Coronary artery (tissue), 2 donors: ENCODE results near the gene CCNG2.

Experiments used
- DNase-seq: peaks from one replicate; pipeline ENCODE4 v3.0.0-alpha.2; 2017; ENCODE audit warnings: low spot score
- H3K27ac ChIP-seq, 2 donors: fragments of 200-600 bp; sonication (generic); one replicate each; pipeline ENCODE4 v1.5.1; 2016 to 2019
- H3K4me3 ChIP-seq: fragments of 200-600 bp; sonication (generic); 2 replicates; pipeline ENCODE4 v1.5.1; 2016; ENCODE audit warnings: mild to moderate bottlenecking, moderate library complexity
- TF ChIP-seq, protein P1 (sequence below): fragments of 200-600 bp; sonication (generic); IDR thresholded peaks from one replicate; pipeline ENCODE4 v1.5.1; 2019; ENCODE audit warnings: antibody characterized with exemption

Gene CCNG2

DNA sequence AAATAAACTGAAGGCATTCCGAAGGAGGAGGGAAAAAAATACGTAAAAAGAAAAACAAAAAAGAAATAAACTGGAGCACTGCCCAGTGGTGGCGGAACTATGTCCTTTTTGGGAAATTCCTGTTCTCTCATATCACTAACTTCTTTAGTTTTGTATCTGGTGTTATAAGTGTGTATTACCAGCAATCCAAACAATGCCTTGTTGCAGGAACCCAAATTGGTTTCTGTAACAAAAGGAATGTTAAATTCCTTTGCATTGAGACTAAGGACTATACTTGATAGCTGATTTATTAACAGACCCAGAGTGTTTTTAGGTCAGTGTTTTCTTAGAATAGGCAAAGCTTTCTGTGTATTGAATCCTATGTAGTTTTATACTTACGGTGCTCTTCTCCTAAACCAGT lies 6.6 kb downstream of the CCNG2 start:
- no peak overlapping the region for H3K4me3 ChIP-seq
- no peak overlapping the region for H3K27ac ChIP-seq
- TF ChIP-seq, protein P1, sequence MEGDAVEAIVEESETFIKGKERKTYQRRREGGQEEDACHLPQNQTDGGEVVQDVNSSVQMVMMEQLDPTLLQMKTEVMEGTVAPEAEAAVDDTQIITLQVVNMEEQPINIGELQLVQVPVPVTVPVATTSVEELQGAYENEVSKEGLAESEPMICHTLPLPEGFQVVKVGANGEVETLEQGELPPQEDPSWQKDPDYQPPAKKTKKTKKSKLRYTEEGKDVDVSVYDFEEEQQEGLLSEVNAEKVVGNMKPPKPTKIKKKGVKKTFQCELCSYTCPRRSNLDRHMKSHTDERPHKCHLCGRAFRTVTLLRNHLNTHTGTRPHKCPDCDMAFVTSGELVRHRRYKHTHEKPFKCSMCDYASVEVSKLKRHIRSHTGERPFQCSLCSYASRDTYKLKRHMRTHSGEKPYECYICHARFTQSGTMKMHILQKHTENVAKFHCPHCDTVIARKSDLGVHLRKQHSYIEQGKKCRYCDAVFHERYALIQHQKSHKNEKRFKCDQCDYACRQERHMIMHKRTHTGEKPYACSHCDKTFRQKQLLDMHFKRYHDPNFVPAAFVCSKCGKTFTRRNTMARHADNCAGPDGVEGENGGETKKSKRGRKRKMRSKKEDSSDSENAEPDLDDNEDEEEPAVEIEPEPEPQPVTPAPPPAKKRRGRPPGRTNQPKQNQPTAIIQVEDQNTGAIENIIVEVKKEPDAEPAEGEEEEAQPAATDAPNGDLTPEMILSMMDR = no peak

DNA sequence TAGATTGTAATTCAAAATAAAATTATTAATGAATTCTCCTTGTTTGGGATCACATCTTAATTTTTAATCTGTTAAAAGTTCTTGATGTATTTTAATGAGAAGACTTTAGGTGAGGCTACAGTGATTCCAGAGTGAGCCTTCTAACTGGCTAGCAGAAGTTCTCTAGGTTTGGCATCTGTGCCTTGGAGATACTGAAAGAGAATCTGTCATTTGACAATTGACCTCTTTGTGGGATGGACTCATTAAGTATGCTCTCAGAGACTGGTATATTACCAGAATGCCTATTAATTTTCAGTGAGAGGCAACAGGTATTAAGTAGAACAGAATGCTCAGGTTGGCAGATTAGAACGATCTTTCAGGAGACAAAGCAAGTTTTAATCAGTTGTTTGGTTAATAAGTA lies 10.2 kb downstream of the CCNG2 start:
- no peak overlapping the region for H3K27ac ChIP-seq

More for the DNA sequence above, 6.6 kb downstream of the CCNG2 start:
- no peak for DNase-seq

DNA sequence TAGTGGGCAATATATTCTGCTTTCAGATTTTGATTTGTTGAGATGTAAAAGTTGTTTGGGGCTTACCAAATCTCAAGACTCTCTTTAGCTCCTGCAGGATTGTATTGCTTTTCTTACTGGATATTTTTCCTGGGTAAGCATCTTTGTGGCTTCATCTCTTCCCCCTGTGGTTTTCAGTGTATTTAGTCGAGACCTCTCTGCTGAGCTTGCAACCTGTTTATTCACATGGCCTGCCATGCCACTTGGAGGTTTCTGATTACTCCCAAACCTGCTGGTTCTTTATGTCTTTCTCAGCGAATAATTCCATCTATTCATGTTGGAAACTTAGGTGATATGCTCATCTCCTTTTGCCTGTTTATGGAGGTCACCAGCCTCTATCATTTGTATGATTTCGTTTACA lies 10.9 kb downstream of the CCNG2 start:
- Histone ChIP-seq H3K27ac (no peak overlapping the region), H3K4me3 (no peak overlapping the region)
- TF ChIP-seq, protein P1 = no peak
- DNase-seq = no peak

More for the DNA sequence above, 10.2 kb downstream of the CCNG2 start:
- TF ChIP-seq, protein P1 = no peak
- no peak for DNase-seq
- H3K4me3 ChIP-seq = no peak overlapping the region

DNA sequence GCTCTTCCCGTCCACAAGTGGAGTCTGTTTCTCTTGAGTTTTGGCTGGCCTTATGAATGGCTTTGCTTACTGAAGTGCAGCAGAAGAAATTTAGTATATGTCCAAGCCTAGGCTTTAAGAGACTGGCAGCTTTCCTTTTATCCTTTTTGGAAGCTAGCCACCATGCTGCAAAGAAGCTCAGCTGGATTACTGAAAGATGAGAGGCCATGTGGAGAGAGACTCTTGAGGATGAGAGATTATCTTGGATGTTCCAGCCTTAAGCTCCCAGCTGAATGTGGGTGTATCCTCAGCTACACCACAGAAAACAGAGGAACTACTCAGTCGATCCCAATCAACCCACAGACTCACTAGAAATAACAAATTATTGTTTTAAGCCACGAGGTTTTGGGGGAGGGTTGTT lies 12.5 kb downstream of the CCNG2 start:
- no peak for DNase-seq
- TF ChIP-seq, protein P1 = no peak
- H3K27ac ChIP-seq = no peak overlapping the region
- H3K4me3 ChIP-seq = no peak overlapping the region

DNA sequence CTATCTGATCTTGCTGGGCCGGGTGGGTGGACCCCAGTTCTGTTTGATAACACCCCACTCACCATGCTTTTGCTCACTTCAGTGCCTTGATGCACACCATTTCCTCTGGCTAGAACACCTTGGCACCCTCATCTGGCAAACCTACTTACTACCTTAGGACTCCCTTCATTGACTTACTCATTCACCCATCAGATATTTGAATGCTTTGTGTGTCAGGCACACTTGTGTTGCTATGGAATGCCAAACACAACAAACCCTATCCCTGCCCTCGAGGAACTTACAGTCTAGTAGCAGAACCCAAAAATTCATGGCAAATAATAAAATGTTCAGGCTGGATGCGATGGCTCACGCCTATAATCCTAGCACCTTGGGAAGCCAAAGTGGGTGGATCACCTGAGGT lies 13.9 kb downstream of the CCNG2 start:
- Histone ChIP-seq H3K27ac (no peak overlapping the region), H3K4me3 (no peak overlapping the region)
- DNase-seq = no peak
- TF ChIP-seq, protein P1 = no peak

DNA sequence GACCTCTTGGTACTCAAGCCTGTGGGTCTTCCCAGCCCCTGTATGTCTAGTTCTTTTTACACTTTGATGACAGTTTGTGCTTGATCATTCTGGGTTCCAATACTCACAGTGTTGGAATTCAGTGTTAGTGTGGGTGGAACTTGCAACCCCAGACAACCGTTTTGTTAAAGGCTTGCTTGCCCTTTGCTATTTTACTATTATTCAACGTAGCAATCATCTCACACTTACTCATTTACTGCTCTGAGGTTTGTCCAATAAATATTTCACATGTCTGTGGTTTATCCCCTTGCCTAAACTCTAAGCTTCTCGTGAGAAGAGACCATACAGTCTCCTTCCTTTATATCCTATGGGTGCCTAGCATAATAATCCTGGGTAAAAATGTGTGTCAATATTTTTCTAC lies 15.3 kb downstream of the CCNG2 start:
- TF ChIP-seq, protein P1 = no peak
- Histone ChIP-seq H3K27ac (no peak overlapping the region), H3K4me3 (no peak overlapping the region)
- DNase-seq = no peak

DNA sequence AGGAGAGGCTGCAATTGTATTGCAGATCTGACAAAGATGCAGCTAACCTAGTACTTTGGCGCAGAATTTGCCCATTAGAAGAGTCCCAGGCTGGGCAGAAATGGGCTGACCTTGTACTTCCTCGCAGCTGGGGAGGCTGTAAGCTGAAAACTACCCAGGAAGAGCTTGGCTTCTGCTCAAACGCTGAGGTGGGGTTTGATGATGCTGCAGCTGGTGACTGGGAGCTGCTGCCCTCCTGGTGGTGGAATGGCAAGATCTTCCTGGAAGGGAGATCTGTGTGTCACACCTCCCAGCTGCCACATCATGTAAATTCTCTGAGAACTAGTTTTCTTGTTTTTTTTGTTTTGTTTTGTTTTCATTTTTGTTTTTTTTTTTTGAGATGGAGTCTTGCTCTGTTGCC lies 17.4 kb downstream of the CCNG2 start:
- TF ChIP-seq, protein P1 = no peak
- H3K27ac ChIP-seq = no peak overlapping the region
- DNase-seq = no peak
- no peak overlapping the region for H3K4me3 ChIP-seq
